NT2/D1 (cell line): ENCODE measurements around the gene MGAT4A.
"Not testable (repeated sequence)": the region's sequence is repeated elsewhere in the genome, so short reads cannot be mapped to it uniquely, and the experiment has no call there.

Source experiments
- YY1 ChIP-seq: IDR thresholded peaks from 2 replicates; pipeline ENCODE4 v1.6.1; 2011; ENCODE audit not compliant: insufficient read length, insufficient read depth
- ZNF274 ChIP-seq: IDR thresholded peaks from 2 replicates; pipeline ENCODE4 v1.6.1; 2011; ENCODE audit warnings: mild to moderate bottlenecking, low read depth, low read length

DNA sequence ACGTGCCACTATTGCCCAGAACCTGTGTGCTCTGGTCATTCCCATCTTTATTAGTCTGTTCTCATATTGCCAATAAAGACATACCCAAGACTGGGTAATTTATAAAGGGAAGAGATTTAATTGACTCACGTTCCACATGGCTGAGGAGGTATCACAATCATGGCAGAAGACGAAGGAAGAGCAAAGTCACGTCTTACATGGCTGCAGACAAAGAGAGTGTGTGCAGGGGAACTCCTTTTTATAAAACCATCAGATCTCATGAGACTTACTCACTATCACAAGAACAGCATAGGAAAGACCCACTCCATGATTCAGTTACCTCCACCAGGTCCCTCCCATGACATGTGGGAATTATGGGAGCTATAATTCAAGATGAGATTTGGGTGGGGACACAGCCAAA, 21.8 kb upstream of the MGAT4A start:
- not testable (repeated sequence) for TF ChIP-seq YY1, ZNF274
